HL-60 (cell line): ENCODE measurements around the gene INAVA.
"Not testable (repeated sequence)": the region's sequence is repeated elsewhere in the genome, so short reads cannot be mapped to it uniquely, and the experiment has no call there.

Source experiments
- DNase-seq, 2 experiments: peaks; one replicate each; pipeline ENCODE4 v3.0.0-alpha.2; 2010 to 2020; ENCODE audit warnings: low read depth in 1 of 2, low spot score in 1 of 2
- H3K27ac ChIP-seq: fragments of 250-450 bp; sonication (Bioruptor Pico); replicated peaks from 2 replicates; pipeline ENCODE4 v1.5.1; 2020; ENCODE audit warnings: mild to moderate bottlenecking, moderate library complexity
- H3K27me3 ChIP-seq: fragments of 250-450 bp; sonication (Bioruptor Pico); 2 replicates; pipeline ENCODE4 v1.5.1; 2021; ENCODE audit warnings: mild to moderate bottlenecking, moderate library complexity; ENCODE audit not compliant: insufficient read depth, poor library complexity, severe bottlenecking
- H3K4me3 ChIP-seq: replicated peaks from 2 replicates; pipeline ENCODE4 v1.5.1; 2011; ENCODE audit warnings: mild to moderate bottlenecking, control low read depth, low read length; ENCODE audit not compliant: insufficient read depth
- GABPA ChIP-seq: IDR thresholded peaks from 2 replicates; pipeline ENCODE4 v1.6.1; 2012; ENCODE audit warnings: low read depth
- POLR2AphosphoS5 ChIP-seq: IDR thresholded peaks from 2 replicates; pipeline ENCODE4 v1.6.1; 2012; ENCODE audit warnings: low read depth
- REST ChIP-seq: IDR thresholded peaks from 2 replicates; pipeline ENCODE4 v1.6.1; 2012; ENCODE audit warnings: low read depth; ENCODE audit not compliant: insufficient replicate concordance
- SPI1 ChIP-seq: IDR thresholded peaks from 2 replicates; pipeline ENCODE4 v1.6.1; 2012; ENCODE audit warnings: low read depth, mild to moderate bottlenecking, borderline replicate concordance
- TF ChIP-seq, protein P1 (sequence below): IDR thresholded peaks from one replicate; pipeline ENCODE4 v1.5.1; 2011; ENCODE audit warnings: low read length, control low read depth, inconsistent platforms; ENCODE audit not compliant: insufficient read depth

Gene INAVA

GRCh38 chr1:200931776-200932175, 37.1 kb downstream of the INAVA start:
- no peak for TF ChIP-seq SPI1
- TF ChIP-seq GABPA = no peak
- TF ChIP-seq POLR2AphosphoS5 = no peak
- TF ChIP-seq, protein P1, sequence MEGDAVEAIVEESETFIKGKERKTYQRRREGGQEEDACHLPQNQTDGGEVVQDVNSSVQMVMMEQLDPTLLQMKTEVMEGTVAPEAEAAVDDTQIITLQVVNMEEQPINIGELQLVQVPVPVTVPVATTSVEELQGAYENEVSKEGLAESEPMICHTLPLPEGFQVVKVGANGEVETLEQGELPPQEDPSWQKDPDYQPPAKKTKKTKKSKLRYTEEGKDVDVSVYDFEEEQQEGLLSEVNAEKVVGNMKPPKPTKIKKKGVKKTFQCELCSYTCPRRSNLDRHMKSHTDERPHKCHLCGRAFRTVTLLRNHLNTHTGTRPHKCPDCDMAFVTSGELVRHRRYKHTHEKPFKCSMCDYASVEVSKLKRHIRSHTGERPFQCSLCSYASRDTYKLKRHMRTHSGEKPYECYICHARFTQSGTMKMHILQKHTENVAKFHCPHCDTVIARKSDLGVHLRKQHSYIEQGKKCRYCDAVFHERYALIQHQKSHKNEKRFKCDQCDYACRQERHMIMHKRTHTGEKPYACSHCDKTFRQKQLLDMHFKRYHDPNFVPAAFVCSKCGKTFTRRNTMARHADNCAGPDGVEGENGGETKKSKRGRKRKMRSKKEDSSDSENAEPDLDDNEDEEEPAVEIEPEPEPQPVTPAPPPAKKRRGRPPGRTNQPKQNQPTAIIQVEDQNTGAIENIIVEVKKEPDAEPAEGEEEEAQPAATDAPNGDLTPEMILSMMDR = no peak
- no peak for TF ChIP-seq REST
- DNase-seq = no peak

DNA sequence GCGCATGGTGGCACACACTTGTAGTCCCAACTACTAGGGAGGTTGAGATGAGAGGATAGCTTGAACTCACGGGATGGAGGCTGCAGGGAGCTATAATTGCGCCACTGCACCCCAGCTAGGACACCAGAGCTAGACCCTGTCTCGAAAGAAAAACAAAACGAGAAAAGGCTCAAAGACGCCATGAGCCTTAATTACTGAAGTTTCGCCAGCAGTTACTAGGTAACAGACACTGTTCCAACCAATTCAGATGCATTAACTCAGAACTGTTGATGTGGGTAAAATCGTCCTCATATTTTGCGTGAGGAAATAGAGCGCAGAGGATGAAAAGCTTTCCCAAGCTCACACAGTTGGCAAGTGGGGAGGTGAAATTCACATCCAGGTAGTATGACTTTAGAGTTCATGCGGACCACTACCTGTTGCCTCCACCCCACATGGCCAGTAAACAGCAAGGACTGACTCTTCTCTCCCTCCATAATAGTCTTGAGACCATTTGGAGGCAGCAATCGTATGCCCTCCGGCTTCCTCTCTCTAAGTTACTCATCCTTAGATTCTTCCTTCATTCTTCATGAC, 40.1 kb downstream of the INAVA start:
- no peak for DNase-seq
- no peak overlapping the region for H3K27ac ChIP-seq
- H3K4me3 ChIP-seq = no peak overlapping the region
- TF ChIP-seq, protein P1 = no peak
- TF ChIP-seq POLR2AphosphoS5 = no peak
- TF ChIP-seq GABPA = no peak
- no peak for TF ChIP-seq REST
- TF ChIP-seq SPI1 = no peak
- H3K27me3 ChIP-seq = no peaks in the 10 kb centered on the region

More at GRCh38 chr1:200931776-200932175, 37.1 kb downstream of the INAVA start:
- Histone ChIP-seq H3K27me3 (no peaks in the 10 kb centered on the region), H3K27ac (no peak overlapping the region), H3K4me3 (no peak overlapping the region)

GRCh38 chr1:200935286-200935962, 40.7 kb downstream of the INAVA start:
- DNase-seq, H3K27me3 ChIP-seq, H3K27ac ChIP-seq, H3K4me3 ChIP-seq: not testable (repeated sequence)

GRCh38 chr1:200938955-200939354, 44.3 kb downstream of the INAVA start:
- H3K4me3 ChIP-seq = no peak overlapping the region
- peak; percentile 73 to 95 for DNase-seq
- H3K27ac ChIP-seq = peak overlapping the region; percentile 71
- TF ChIP-seq REST (no peak), SPI1 (peak; percentile 74), GABPA (0 out of 2 replicates have a peak, but pooled peaks have one; percentile 52), POLR2AphosphoS5 (peak; percentile 49; the same call in 1 of the 2 replicates)
- TF ChIP-seq, protein P1 = no peak
- H3K27me3 ChIP-seq = no peaks in the 10 kb centered on the region
